GM12874 (cell line): Measurements from ENCODE around the gene IL18BP.

ENCODE experiments used
- TF ChIP-seq, protein P1 (sequence below): IDR thresholded peaks from 2 replicates; pipeline ENCODE4 v1.5.1; 2011; ENCODE audit warnings: low read depth, mild to moderate bottlenecking, control low read depth, low read length, moderate library complexity; ENCODE audit not compliant: insufficient read depth

Gene IL18BP

DNA sequence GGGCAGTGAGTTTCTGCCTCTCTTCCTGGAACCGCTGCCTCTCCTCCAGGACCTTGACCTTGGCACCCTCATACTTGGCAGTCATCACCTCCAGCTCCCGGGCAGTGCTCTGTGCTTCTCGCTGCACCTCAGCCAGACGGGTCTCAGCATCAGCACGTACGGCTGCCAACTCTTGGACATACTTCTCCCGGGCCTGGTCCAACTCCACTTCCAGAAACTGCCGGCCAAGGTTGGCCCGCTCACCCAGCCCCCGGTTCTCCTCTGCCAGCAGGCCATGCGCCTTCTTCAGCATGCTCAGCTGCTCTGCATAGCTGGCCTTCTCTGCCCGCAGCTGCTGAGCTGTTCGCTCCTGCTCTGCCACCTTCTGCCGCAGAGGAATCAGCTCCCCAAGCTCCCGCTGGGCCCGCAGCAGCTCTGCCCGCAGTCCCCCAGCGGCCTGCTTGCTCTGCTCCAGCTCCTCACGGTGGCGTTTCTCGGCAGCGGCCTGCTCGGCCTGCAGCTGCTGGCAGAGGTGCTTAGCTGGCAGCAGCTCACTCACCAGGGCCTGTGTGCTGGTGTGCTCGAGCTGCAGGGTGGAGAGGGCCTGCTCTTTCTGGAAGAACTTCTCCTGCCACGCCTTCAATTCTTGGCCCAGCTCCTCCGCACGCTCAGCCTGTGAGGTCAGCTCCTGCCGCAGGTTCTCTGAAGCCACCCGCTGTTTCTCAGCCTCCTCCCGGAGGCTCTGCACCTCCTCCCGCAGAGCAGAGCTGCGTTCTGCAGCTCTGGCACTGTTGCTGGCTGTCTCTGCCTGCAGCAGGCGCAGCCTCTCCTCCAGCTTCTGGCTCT, 14.4 kb downstream of the IL18BP start:
- TF ChIP-seq, protein P1, sequence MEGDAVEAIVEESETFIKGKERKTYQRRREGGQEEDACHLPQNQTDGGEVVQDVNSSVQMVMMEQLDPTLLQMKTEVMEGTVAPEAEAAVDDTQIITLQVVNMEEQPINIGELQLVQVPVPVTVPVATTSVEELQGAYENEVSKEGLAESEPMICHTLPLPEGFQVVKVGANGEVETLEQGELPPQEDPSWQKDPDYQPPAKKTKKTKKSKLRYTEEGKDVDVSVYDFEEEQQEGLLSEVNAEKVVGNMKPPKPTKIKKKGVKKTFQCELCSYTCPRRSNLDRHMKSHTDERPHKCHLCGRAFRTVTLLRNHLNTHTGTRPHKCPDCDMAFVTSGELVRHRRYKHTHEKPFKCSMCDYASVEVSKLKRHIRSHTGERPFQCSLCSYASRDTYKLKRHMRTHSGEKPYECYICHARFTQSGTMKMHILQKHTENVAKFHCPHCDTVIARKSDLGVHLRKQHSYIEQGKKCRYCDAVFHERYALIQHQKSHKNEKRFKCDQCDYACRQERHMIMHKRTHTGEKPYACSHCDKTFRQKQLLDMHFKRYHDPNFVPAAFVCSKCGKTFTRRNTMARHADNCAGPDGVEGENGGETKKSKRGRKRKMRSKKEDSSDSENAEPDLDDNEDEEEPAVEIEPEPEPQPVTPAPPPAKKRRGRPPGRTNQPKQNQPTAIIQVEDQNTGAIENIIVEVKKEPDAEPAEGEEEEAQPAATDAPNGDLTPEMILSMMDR, result no peak

DNA sequence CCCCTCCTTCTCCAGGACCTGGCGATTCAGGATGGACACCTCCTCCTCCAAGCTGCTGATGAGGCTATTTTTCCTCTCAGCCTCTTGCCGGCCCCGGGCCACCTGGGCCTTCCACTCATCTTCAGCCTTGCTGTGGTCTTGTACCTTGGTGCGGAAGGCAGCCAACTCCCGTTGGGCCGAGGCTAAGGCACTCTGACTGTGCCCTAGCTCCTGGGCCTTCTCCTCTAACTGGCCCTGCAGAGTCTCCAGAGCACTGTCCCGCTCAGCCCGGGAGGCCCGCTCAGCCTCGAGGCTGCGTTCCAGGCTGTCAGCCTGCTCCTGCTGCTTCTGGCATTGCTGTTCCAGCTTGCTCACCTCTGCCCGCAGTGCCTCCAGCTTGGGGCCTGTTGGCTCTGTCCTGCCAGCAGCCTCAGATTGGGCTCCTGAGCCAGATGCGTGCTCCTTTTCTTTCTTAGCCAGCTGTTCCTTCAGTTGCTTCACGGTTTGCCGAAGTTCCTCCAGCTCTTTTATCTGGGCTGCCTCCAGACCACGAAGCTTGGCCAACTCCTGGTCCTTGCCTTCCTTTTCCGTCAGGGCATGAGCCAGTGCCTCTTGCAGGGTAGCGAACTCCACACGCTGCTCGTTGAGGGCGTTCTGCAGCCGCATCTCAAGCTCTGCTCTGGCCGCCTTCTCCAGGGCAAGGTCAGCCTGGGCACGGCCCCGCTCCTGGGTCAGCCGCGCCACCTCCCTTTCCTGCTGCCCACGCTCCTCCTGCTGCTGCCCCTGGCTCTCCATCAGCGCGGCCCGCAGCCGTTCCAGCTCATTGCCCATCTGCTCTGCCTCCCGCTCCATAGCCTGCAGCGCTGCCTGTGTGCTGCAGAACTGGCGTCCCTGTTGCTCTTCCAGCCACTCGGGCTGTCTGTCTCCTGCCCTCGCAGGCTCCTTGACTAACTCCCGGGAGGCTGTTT, 15.3 kb downstream of the IL18BP start:
- TF ChIP-seq, protein P1, result no peak

GRCh38 chr11:72014761-72015320, 16.1 kb downstream of the IL18BP start:
- TF ChIP-seq, protein P1, result no peak

DNA sequence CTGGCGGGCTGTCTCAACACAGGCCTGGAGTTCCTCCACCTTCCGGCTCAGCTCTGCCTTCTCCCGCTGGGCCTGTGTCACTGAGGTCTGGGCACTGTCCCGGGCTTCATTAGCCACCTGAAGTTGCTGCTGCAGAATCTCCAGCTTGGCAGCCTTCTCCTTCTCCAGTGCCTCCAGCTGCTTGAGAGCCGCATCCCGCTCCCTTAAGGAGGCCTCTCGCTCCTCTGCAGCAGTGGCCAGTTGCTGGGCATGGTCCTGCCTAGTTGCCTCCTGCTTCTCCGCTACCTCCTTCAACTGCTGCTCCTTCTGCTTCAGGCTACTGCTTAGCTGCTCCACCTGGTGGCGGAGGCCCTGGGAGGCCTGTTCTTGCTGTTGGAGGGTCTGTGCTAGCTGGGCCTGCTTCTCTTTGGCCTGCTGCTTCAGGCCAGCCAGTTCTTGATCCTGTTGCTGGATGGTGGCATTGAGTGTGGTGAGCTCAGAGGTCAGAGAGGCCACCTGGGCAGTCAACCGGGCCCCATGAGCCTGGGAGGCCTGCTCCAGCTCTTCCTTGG, 16.9 kb downstream of the IL18BP start:
- TF ChIP-seq, protein P1, result peak; percentile 59

DNA sequence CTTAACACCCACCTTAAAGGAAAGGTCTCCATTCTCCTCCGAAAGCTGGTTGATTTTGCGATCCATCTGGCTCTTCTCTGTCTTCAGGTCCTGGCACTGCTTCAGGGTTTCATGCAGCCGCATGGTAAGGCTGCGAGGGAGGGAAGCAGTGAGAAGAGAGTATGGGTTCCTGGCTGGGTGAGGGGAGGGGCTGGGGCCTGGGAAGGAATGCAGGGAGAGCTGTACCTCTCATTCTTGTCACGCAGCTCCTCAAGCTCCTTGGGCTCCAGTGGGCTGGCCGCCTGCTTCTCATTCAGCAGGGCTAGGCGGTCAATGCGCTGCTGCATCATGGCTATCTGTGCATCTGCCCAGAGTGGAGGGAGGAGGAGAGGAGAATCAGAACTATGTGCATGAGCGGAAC, 19.5 kb downstream of the IL18BP start:
- TF ChIP-seq, protein P1, result no peak

DNA sequence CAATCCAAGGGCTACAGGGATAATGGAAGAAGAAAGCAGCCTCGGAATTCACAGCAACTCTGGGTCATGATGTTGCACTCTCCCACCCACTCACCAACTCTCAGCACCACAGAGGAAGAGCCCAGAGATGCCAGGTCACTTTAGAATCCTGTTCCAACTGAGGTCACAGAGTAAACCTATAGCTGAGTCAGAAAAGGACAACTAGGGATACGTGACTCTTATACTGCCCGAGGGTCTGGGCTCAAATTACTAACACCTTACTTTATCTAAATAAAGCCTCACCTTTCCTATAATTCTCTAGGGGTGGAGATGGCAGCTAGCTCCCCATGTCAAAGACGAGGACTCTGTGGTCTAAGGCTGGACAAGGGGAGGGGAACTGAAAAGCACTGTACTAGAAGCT, 24.6 kb downstream of the IL18BP start:
- TF ChIP-seq, protein P1, result no peak

DNA sequence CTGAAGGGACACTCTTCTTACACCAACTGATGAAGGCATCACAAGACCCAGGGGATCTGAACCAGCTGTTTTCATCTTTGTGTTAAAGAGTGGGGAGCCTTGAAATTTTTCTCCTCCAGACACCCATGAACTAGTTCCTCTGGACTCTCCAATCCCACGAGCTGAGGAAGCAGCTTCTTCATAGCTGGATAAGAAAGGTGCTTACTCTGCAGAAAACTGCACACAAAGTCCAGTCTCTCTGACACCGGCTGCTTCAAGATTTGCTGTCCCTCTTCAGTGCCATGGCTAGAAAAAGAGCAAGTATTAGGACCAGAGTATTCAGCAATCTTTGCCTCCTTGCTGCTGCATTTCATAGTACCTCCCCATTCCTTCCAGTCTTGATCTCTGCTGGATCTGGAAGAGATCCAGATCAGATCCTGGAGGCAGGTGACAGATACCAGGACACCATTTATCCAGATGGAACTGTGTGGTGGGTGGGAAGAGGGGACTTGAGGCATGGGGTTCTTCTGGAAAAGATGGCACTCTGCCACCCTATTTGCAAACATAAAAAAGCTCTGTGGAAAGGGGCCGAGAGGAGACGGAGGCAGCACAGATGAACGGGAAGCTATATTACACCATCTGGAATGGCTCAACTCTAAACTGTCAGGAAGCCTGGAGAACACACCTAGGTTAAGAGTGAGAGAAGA, 25.5 kb downstream of the IL18BP start:
- TF ChIP-seq, protein P1, result no peak
